Natural killer cell (primary cell): ENCODE results near the gene CMIP. TPM values are rescaled to one million over a fixed set of nuclear protein-coding genes. Genes with fewer than 3 reads are reported as not detected.

Experiments used
- ATAC-seq, 3 donors: fragments of 150-1000 bp in 2 of 3; fragments of 200-7000 bp in 1 of 3; cut with Tn5 transposase; 1 replicate in 1 of 3; 2 replicates in 2 of 3; pipeline ENCODE4 v1.10.0; 2021; ENCODE audit warnings: mild to moderate bottlenecking in 2 of 3, moderate library complexity in 2 of 3
- DNase-seq, 2 donors: peaks; one replicate each; pipeline versions ENCODE4 v3.0.0 to v3.0.0-alpha.2; 2013 to 2021; ENCODE audit warnings: mixed read lengths in 1 of 2
- H3K27ac ChIP-seq: one replicate; pipeline ENCODE4 v1.5.1; 2013; ENCODE audit warnings: mild to moderate bottlenecking, low read length
- H3K27me3 ChIP-seq: one replicate; pipeline ENCODE4 v1.6.1; 2013; ENCODE audit warnings: low read length; ENCODE audit not compliant: control insufficient read depth, insufficient read depth
- H3K36me3 ChIP-seq: one replicate; pipeline ENCODE4 v1.6.1; 2013; ENCODE audit warnings: low read length; ENCODE audit not compliant: control insufficient read depth, insufficient read depth
- H3K4me1 ChIP-seq: one replicate; pipeline ENCODE4 v1.6.1; 2013; ENCODE audit warnings: low read length; ENCODE audit not compliant: control insufficient read depth, insufficient read depth
- H3K4me3 ChIP-seq: one replicate; pipeline ENCODE4 v1.5.1; 2013; ENCODE audit warnings: low read length
- H3K9me3 ChIP-seq: one replicate; pipeline ENCODE4 v1.6.1; 2013; ENCODE audit warnings: low read length; ENCODE audit not compliant: control insufficient read depth, insufficient read depth
- H3K27ac Mint-ChIP-seq, 2 donors: one replicate each; pipeline ENCODE4 v1.8.0; 2022; ENCODE audit warnings: mild to moderate bottlenecking in 2 of 2, mixed read lengths in 2 of 2, moderate library complexity in 1 of 2
- H3K27me3 Mint-ChIP-seq, 2 donors: one replicate each; pipeline ENCODE4 v1.8.0; 2022; ENCODE audit warnings: low read depth in 2 of 2, mixed read lengths in 2 of 2
- H3K36me3 Mint-ChIP-seq: one replicate; pipeline ENCODE4 v1.8.0; 2022; ENCODE audit warnings: mixed read lengths
- H3K4me1 Mint-ChIP-seq, 2 donors: one replicate each; pipeline ENCODE4 v1.8.0; 2022; ENCODE audit warnings: mixed read lengths in 2 of 2
- H3K4me3 Mint-ChIP-seq: one replicate; pipeline ENCODE4 v1.8.0; 2022; ENCODE audit warnings: mild to moderate bottlenecking, moderate library complexity, mixed read lengths
- H3K9me3 Mint-ChIP-seq, 2 donors: one replicate each; pipeline ENCODE4 v1.8.0; 2022; ENCODE audit warnings: mixed read lengths in 2 of 2
- WGBS: methylation state at CpG from one replicate; pipeline ENCODE4 v1.1.7; 2013; ENCODE audit warnings: missing lambda C conversion rate; ENCODE audit not compliant: insufficient coverage; 5-methylcytosine and 5-hydroxymethylcytosine counted together
- intact Hi-C: fragments of 100-400 bp; cut with micrococcal nuclease; formaldehyde crosslinking; loops from one replicate; pipeline ENCODE4 v1.14.2; 2022
- total RNA-seq, 4 donors: library from RNA; stranded (reverse); fragments of 120-200 nt in 1 of 4; gene quantifications; one replicate each; pipeline versions ENCODE4 v1.2.3 to v1.2.4, GENCODE V29; 2013 to 2022
- TF ChIP-seq, protein P1 (sequence below): fragments of 200-600 bp; IDR thresholded peaks from one replicate; pipeline ENCODE4 v1.8.0; 2022; ENCODE audit warnings: antibody characterized with exemption

The CMIP gene
- total RNA-seq, 3 donors from 2014 or later (not counting 1 experiment from before 2014, with no cell fraction given) = 88.2 to 115 (median 91.5) TPM

- no peak for ATAC-seq
- H3K9me3 Mint-ChIP-seq = no peaks in the 10 kb centered on the region
Measured at GRCh38 chr16:81489547-81490267, 45.1 kb downstream of the CMIP start.

GRCh38 chr16:81491541-81492188, 47.1 kb downstream of the CMIP start:
- Histone ChIP-seq H3K9me3 (no peaks in the 10 kb centered on the region), H3K4me1 (peaks cover 65% of the 10 kb centered on the region), H3K27me3 (no peaks in the 10 kb centered on the region), H3K4me3 (no peak overlapping the region), H3K36me3 (no peaks in the 10 kb centered on the region), H3K27ac (no peak overlapping the region)
- H3K9me3 Mint-ChIP-seq = no peaks in the 10 kb centered on the region
- H3K4me1 Mint-ChIP-seq = peaks cover 68 to 84% of the 10 kb centered on the region in 2 donors
- WGBS = 94% methylated on average over 17 of the region's 18 CpGs
- TF ChIP-seq, protein P1, sequence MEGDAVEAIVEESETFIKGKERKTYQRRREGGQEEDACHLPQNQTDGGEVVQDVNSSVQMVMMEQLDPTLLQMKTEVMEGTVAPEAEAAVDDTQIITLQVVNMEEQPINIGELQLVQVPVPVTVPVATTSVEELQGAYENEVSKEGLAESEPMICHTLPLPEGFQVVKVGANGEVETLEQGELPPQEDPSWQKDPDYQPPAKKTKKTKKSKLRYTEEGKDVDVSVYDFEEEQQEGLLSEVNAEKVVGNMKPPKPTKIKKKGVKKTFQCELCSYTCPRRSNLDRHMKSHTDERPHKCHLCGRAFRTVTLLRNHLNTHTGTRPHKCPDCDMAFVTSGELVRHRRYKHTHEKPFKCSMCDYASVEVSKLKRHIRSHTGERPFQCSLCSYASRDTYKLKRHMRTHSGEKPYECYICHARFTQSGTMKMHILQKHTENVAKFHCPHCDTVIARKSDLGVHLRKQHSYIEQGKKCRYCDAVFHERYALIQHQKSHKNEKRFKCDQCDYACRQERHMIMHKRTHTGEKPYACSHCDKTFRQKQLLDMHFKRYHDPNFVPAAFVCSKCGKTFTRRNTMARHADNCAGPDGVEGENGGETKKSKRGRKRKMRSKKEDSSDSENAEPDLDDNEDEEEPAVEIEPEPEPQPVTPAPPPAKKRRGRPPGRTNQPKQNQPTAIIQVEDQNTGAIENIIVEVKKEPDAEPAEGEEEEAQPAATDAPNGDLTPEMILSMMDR = no peak
- intact Hi-C loops = no loop called here
- ATAC-seq (no peak), DNase-seq (no peak)
- no peaks in the 10 kb centered on the region for H3K27me3 Mint-ChIP-seq
- H3K27ac Mint-ChIP-seq = peak overlapping the region in 1 of 2 donors; percentile 73
- H3K36me3 Mint-ChIP-seq = no peaks in the 10 kb centered on the region
- no peak overlapping the region for H3K4me3 Mint-ChIP-seq

More at GRCh38 chr16:81489547-81490267, 45.1 kb downstream of the CMIP start:
- H3K27ac Mint-ChIP-seq = peak overlapping the region; percentile 18 to 24
- H3K36me3 Mint-ChIP-seq = no peaks in the 10 kb centered on the region
- H3K4me1 ChIP-seq = peaks cover 55% of the 10 kb centered on the region
- peaks cover 61 to 79% of the 10 kb centered on the region in 2 donors for H3K4me1 Mint-ChIP-seq
- H3K4me3 Mint-ChIP-seq = no peak overlapping the region
- H3K36me3 ChIP-seq = no peaks in the 10 kb centered on the region
- TF ChIP-seq, protein P1 = no peak
- no peak for DNase-seq
- no peak overlapping the region for H3K4me3 ChIP-seq
- WGBS = 87% methylated on average over 12 of the region's 12 CpGs
- no peaks in the 10 kb centered on the region for H3K27me3 ChIP-seq
- intact Hi-C loops = no loop called here
- no peaks in the 10 kb centered on the region for H3K27me3 Mint-ChIP-seq
- H3K27ac ChIP-seq = no peak overlapping the region
- H3K9me3 ChIP-seq = no peaks in the 10 kb centered on the region

- Histone ChIP-seq H3K4me3 (no peak overlapping the region), H3K27ac (no peak overlapping the region), H3K27me3 (no peaks in the 10 kb centered on the region), H3K36me3 (no peaks in the 10 kb centered on the region), H3K9me3 (no peaks in the 10 kb centered on the region), H3K4me1 (peaks cover 65% of the 10 kb centered on the region)
- peak overlapping the region in 1 of 2 donors; percentile 73 for H3K27ac Mint-ChIP-seq
- ATAC-seq = no peak
- H3K4me3 Mint-ChIP-seq = no peak overlapping the region
- DNase-seq = no peak
- H3K9me3 Mint-ChIP-seq = no peaks in the 10 kb centered on the region
- intact Hi-C loops = no loop called here
- peaks cover 68 to 84% of the 10 kb centered on the region in 2 donors for H3K4me1 Mint-ChIP-seq
- no peaks in the 10 kb centered on the region for H3K36me3 Mint-ChIP-seq
- H3K27me3 Mint-ChIP-seq = no peaks in the 10 kb centered on the region
- WGBS = 89% methylated on average over 14 of the region's 14 CpGs
- TF ChIP-seq, protein P1 = no peak
Measured at GRCh38 chr16:81492311-81492761, 47.7 kb downstream of the CMIP start.
